H9 (cell line): ENCODE data around the gene ELOVL6. TPM values are rescaled to one million over a fixed set of nuclear protein-coding genes. Genes with fewer than 3 reads are reported as not detected.

Source experiments
- DNase-seq: peaks from one replicate; pipeline ENCODE4 v3.0.0-alpha.2; 2017
- H2AFZ ChIP-seq: one replicate; pipeline ENCODE4 v1.6.1; 2013; ENCODE audit warnings: mild to moderate bottlenecking, low read length, control low read depth, moderate library complexity
- H2AK5ac ChIP-seq: 2 replicates; pipeline ENCODE4 v1.6.1; 2013; ENCODE audit warnings: low read length, control low read depth, mixed read lengths; ENCODE audit not compliant: insufficient read length
- H2BK120ac ChIP-seq: one replicate; pipeline ENCODE4 v1.6.1; 2013; ENCODE audit warnings: low read depth, mild to moderate bottlenecking, low read length, control low read depth, inconsistent platforms; ENCODE audit not compliant: poor library complexity, severe bottlenecking
- H2BK12ac ChIP-seq: 2 replicates; pipeline ENCODE4 v1.6.1; 2013; ENCODE audit warnings: low read length, control low read depth, mixed read lengths, low read depth; ENCODE audit not compliant: insufficient read length
- H2BK15ac ChIP-seq: 2 replicates; pipeline ENCODE4 v1.6.1; 2013; ENCODE audit warnings: low read depth, low read length, control low read depth
- H2BK20ac ChIP-seq: one replicate; pipeline ENCODE4 v1.6.1; 2013; ENCODE audit warnings: low read depth, mild to moderate bottlenecking, low read length, control low read depth, inconsistent platforms; ENCODE audit not compliant: poor library complexity, severe bottlenecking
- H2BK5ac ChIP-seq: 2 replicates; pipeline ENCODE4 v1.6.1; 2013; ENCODE audit warnings: low read length, control low read depth, mixed read lengths; ENCODE audit not compliant: insufficient read length
- H3K14ac ChIP-seq: 2 replicates; pipeline ENCODE4 v1.6.1; 2013; ENCODE audit warnings: low read length, control low read depth; ENCODE audit not compliant: insufficient read depth
- H3K18ac ChIP-seq: 2 replicates; pipeline ENCODE4 v1.6.1; 2013; ENCODE audit warnings: low read depth, mild to moderate bottlenecking, mixed read lengths, low read length, control low read depth; ENCODE audit not compliant: insufficient read length
- H3K23ac ChIP-seq: 2 replicates; pipeline ENCODE4 v1.6.1; 2013; ENCODE audit warnings: low read length, control low read depth, mixed read lengths, low read depth; ENCODE audit not compliant: insufficient read length
- H3K23me2 ChIP-seq: 2 replicates; pipeline ENCODE4 v1.6.1; 2013; ENCODE audit warnings: low read depth, mild to moderate bottlenecking, mixed read lengths, low read length, control low read depth; ENCODE audit not compliant: insufficient read length, poor library complexity, severe bottlenecking
- H3K27ac ChIP-seq: 2 replicates; pipeline ENCODE4 v1.5.1; 2013; ENCODE audit warnings: low read length, control low read depth, mixed read lengths, low read depth; ENCODE audit not compliant: insufficient read length
- H3K27me3 ChIP-seq: 2 replicates; pipeline ENCODE4 v1.6.1; 2013; ENCODE audit warnings: low read length, control low read depth, inconsistent platforms; ENCODE audit not compliant: insufficient read depth
- H3K4ac ChIP-seq: 2 replicates; pipeline ENCODE4 v1.6.1; 2013; ENCODE audit warnings: low read depth, mild to moderate bottlenecking, control low read depth, inconsistent platforms, low read length, moderate library complexity
- H3K4me1 ChIP-seq: 2 replicates; pipeline ENCODE4 v1.6.1; 2013; ENCODE audit warnings: low read length, control low read depth, inconsistent platforms; ENCODE audit not compliant: insufficient read depth
- H3K4me2 ChIP-seq: 2 replicates; pipeline ENCODE4 v1.6.1; 2013; ENCODE audit warnings: low read length, control low read depth, mixed read lengths; ENCODE audit not compliant: insufficient read length, insufficient read depth
- H3K56ac ChIP-seq: 2 replicates; pipeline ENCODE4 v1.6.1; 2013; ENCODE audit warnings: low read depth, mild to moderate bottlenecking, mixed read lengths, low read length, control low read depth; ENCODE audit not compliant: insufficient read length
- H3K79me1 ChIP-seq: 2 replicates; pipeline ENCODE4 v1.6.1; 2013; ENCODE audit warnings: low read depth, mild to moderate bottlenecking, moderate library complexity, low read length, control low read depth, inconsistent platforms; ENCODE audit not compliant: insufficient read depth, poor library complexity, severe bottlenecking
- H3K79me2 ChIP-seq: 2 replicates; pipeline ENCODE4 v1.6.1; 2013; ENCODE audit warnings: low read length, control low read depth, inconsistent platforms; ENCODE audit not compliant: insufficient read depth
- H3K9ac ChIP-seq: 2 replicates; pipeline ENCODE4 v1.6.1; 2013; ENCODE audit warnings: low read length, control low read depth, mixed read lengths; ENCODE audit not compliant: insufficient read length; ENCODE audit errors: extremely low read depth
- H3K9me3 ChIP-seq: one replicate; pipeline ENCODE4 v1.6.1; 2013; ENCODE audit warnings: low read depth, low read length, inconsistent platforms; ENCODE audit not compliant: control insufficient read depth
- H3T11ph ChIP-seq: one replicate; pipeline ENCODE4 v1.6.1; 2013; ENCODE audit warnings: mild to moderate bottlenecking, low read length, control low read depth, inconsistent platforms
- H4K20me1 ChIP-seq: one replicate; pipeline ENCODE4 v1.6.1; 2013; ENCODE audit not compliant: control insufficient read depth, insufficient read length, insufficient read depth
- H4K5ac ChIP-seq: 2 replicates; pipeline ENCODE4 v1.6.1; 2013; ENCODE audit warnings: low read depth, mild to moderate bottlenecking, mixed read lengths, low read length, control low read depth; ENCODE audit not compliant: insufficient read length
- H4K8ac ChIP-seq: replicated peaks from 2 replicates; pipeline ENCODE4 v1.6.1; 2013; ENCODE audit warnings: low read length, control low read depth, mixed read lengths, low read depth; ENCODE audit not compliant: insufficient read length
- H4K91ac ChIP-seq: 2 replicates; pipeline ENCODE4 v1.6.1; 2013; ENCODE audit warnings: low read depth, mild to moderate bottlenecking, moderate library complexity, mixed read lengths, low read length, control low read depth; ENCODE audit not compliant: insufficient read length
- H3K27ac Mint-ChIP-seq, 3 experiments: 2 replicates in 2 of 3; 3 replicates in 1 of 3; pipeline ENCODE4 v1.8.0; 2020 to 2021; ENCODE audit warnings: mixed read lengths in 3 of 3, mild to moderate bottlenecking in 1 of 3, moderate library complexity in 1 of 3
- H3K27me3 Mint-ChIP-seq: 2 replicates; pipeline ENCODE4 v1.8.0; 2021; ENCODE audit warnings: low read depth, mild to moderate bottlenecking, moderate library complexity, mixed read lengths
- H3K36me3 Mint-ChIP-seq, 3 experiments: 2 replicates in 2 of 3; 3 replicates in 1 of 3; pipeline ENCODE4 v1.8.0; 2020 to 2021; ENCODE audit warnings: low read depth in 3 of 3, mixed read lengths in 3 of 3; ENCODE audit not compliant: insufficient read depth in 1 of 3
- H3K4me1 Mint-ChIP-seq, 2 experiments: 2 replicates each; pipeline ENCODE4 v1.8.0; 2020; ENCODE audit warnings: mixed read lengths in 2 of 2
- H3K4me3 Mint-ChIP-seq, 2 experiments: 2 replicates in 1 of 2; 3 replicates in 1 of 2; pipeline ENCODE4 v1.8.0; 2020 to 2021; ENCODE audit warnings: mild to moderate bottlenecking in 2 of 2, mixed read lengths in 2 of 2, moderate library complexity in 1 of 2
- H3K9me3 Mint-ChIP-seq, 2 experiments: 2 replicates in 1 of 2; 3 replicates in 1 of 2; pipeline ENCODE4 v1.8.0; 2020; ENCODE audit warnings: mild to moderate bottlenecking in 2 of 2, mixed read lengths in 2 of 2, moderate library complexity in 1 of 2
- WGBS: extraction: QIAGEN DNeasy Blood & Tissue Kit; methylation state at CpG from one replicate; pipeline ENCODE4 v1.1.7; 2013; ENCODE audit warnings: missing lambda C conversion rate, low lambda C conversion rate, mixed read lengths; ENCODE audit not compliant: insufficient read length; ENCODE audit errors: extremely low coverage; 5-methylcytosine and 5-hydroxymethylcytosine counted together
- total RNA-seq: library from RNA; stranded (reverse); gene quantifications from 2 replicates; pipeline ENCODE4 v1.2.1, GENCODE V29; 2021
- TF ChIP-seq, protein P1 (sequence below): fragments of 200-600 bp; sonication (generic); conservative IDR thresholded peaks from 3 replicates; pipeline ENCODE4 v1.8.0; 2021; ENCODE audit warnings: antibody characterized with exemption, mild to moderate bottlenecking

The ELOVL6 gene
- total RNA-seq, 1 experiment from 2014 or later = 64.6 TPM

DNA sequence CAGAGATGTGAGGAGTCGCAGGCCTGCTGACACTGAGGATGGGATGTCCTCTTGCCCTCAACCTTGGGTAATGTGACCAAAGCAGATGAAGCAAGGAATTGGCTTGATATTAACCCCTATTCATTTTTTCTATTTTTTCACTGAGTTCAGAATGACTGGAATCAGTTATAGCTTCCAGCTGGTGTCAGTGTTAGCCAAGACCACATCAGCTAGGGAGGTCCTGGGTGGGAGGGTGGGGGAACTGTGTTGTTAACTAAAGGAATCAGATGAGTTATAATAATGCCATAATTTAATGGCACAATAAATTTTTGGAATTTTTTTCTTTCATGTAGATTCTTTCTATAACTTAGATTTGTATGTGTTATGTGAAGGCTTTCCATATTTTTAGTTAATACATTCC lies 193.9 kb downstream of the ELOVL6 start:
- no peak overlapping the region for H3K23ac ChIP-seq
- H3K9me3 Mint-ChIP-seq = no peaks in the 10 kb centered on the region
- no peak for DNase-seq
- H2BK120ac ChIP-seq = no peak overlapping the region
- no peaks in the 10 kb centered on the region for H3K79me2 ChIP-seq
- no peak overlapping the region for H2AFZ ChIP-seq
- no peaks in the 10 kb centered on the region for H3K27me3 ChIP-seq
- no peaks in the 10 kb centered on the region for H4K20me1 ChIP-seq
- H3K56ac ChIP-seq = no peak overlapping the region
- no peak overlapping the region for H4K5ac ChIP-seq
- H3K9ac ChIP-seq = no peak overlapping the region
- H3K18ac ChIP-seq = no peak overlapping the region
- H2BK15ac ChIP-seq = no peak overlapping the region
- no peak overlapping the region for H4K91ac ChIP-seq
- no peaks in the 10 kb centered on the region for H3K9me3 ChIP-seq
- no peak overlapping the region for H3K4me2 ChIP-seq
- H2BK5ac ChIP-seq = no peak overlapping the region
- no peaks in the 10 kb centered on the region for H3K79me1 ChIP-seq
- H2AK5ac ChIP-seq = no peak overlapping the region
- peaks cover 2% of the 10 kb centered on the region in 2 experiments; a peak in 3 of 4 replicates for H3K4me1 Mint-ChIP-seq
- no peak overlapping the region for H3K27ac ChIP-seq
- H3K4ac ChIP-seq = no peak overlapping the region
- H3K4me3 Mint-ChIP-seq = no peak overlapping the region
- TF ChIP-seq, protein P1, sequence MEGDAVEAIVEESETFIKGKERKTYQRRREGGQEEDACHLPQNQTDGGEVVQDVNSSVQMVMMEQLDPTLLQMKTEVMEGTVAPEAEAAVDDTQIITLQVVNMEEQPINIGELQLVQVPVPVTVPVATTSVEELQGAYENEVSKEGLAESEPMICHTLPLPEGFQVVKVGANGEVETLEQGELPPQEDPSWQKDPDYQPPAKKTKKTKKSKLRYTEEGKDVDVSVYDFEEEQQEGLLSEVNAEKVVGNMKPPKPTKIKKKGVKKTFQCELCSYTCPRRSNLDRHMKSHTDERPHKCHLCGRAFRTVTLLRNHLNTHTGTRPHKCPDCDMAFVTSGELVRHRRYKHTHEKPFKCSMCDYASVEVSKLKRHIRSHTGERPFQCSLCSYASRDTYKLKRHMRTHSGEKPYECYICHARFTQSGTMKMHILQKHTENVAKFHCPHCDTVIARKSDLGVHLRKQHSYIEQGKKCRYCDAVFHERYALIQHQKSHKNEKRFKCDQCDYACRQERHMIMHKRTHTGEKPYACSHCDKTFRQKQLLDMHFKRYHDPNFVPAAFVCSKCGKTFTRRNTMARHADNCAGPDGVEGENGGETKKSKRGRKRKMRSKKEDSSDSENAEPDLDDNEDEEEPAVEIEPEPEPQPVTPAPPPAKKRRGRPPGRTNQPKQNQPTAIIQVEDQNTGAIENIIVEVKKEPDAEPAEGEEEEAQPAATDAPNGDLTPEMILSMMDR = no peak
- H3K4me1 ChIP-seq = no peaks in the 10 kb centered on the region; the same call in 1 of the 2 replicates
- peak overlapping the region; percentile 67 for H4K8ac ChIP-seq
- H3K36me3 Mint-ChIP-seq = no peaks in the 10 kb centered on the region
- H3K27ac Mint-ChIP-seq = no peak overlapping the region
- no peaks in the 10 kb centered on the region for H3K27me3 Mint-ChIP-seq
- H2BK20ac ChIP-seq = no peak overlapping the region
- no peak overlapping the region for H3T11ph ChIP-seq
- no CpG with 5 or more reads among the region's 1 CpG for WGBS
- no peak overlapping the region for H2BK12ac ChIP-seq
- H3K23me2 ChIP-seq = no peaks in the 10 kb centered on the region
- H3K14ac ChIP-seq = no peak overlapping the region
